PC-3 (cell line): ENCODE data around the gene PSPN.

Experiments
- EZH2 ChIP-seq: fragments of 300-600 bp; sonication (generic); IDR thresholded peaks from one replicate; pipeline ENCODE4 v1.6.1; 2017; ENCODE audit warnings: antibody characterized with exemption, mild to moderate bottlenecking, low read length; ENCODE audit not compliant: unreplicated experiment
- TF ChIP-seq, protein P1 (sequence below): fragments of 300-600 bp; sonication (generic); conservative IDR thresholded peaks from 2 replicates; pipeline ENCODE4 v1.5.1; 2017; ENCODE audit warnings: antibody characterized with exemption, low read depth, mild to moderate bottlenecking, low read length

DNA sequence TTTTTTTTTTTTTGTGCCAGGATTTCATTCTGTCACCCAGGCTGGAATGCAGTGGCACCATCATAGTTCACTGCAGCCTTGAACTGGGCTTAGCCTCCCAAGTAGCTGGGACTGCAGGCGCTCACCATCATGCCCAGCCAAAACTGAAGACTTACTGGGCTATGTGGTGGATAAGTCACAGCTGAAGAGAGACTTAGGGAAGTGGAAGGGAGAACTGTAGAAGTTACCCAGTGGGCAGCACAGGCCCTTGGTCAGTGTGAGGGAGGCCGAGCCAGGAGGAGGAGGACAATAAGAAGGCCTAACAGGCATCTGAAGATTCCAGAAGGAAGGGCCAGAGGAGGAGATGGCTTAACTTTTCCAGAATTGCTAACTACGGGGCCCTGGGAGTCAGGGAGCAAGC lies 4.0 kb upstream of the PSPN start:
- TF ChIP-seq EZH2: no peak
- TF ChIP-seq, protein P1, sequence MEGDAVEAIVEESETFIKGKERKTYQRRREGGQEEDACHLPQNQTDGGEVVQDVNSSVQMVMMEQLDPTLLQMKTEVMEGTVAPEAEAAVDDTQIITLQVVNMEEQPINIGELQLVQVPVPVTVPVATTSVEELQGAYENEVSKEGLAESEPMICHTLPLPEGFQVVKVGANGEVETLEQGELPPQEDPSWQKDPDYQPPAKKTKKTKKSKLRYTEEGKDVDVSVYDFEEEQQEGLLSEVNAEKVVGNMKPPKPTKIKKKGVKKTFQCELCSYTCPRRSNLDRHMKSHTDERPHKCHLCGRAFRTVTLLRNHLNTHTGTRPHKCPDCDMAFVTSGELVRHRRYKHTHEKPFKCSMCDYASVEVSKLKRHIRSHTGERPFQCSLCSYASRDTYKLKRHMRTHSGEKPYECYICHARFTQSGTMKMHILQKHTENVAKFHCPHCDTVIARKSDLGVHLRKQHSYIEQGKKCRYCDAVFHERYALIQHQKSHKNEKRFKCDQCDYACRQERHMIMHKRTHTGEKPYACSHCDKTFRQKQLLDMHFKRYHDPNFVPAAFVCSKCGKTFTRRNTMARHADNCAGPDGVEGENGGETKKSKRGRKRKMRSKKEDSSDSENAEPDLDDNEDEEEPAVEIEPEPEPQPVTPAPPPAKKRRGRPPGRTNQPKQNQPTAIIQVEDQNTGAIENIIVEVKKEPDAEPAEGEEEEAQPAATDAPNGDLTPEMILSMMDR: no peak
